MM.1S (cell line): ENCODE results near the gene OR9A4.
A peak's percentile ranks its signal among the peaks of the same experiment; 100 is the strongest.

Experiments used
- DNase-seq: peaks from one replicate; pipeline ENCODE4 v3.0.0-alpha.2; 2015
- H2AFZ ChIP-seq: fragments of 300-600 bp; sonication (generic); 2 replicates; pipeline ENCODE4 v1.6.0; 2016; ENCODE audit warnings: antibody characterized with exemption, low read length
- H3F3A ChIP-seq: fragments of 300-600 bp; sonication (generic); 2 replicates; pipeline ENCODE4 v1.6.1; 2016; ENCODE audit warnings: mild to moderate bottlenecking, antibody characterized with exemption, low read length, moderate library complexity, mixed read lengths; ENCODE audit not compliant: insufficient read depth
- H3K27ac ChIP-seq: fragments of 300-600 bp; sonication (generic); 2 replicates; pipeline ENCODE4 v1.5.1; 2016; ENCODE audit warnings: mild to moderate bottlenecking, low read length
- H3K27me3 ChIP-seq: fragments of 300-600 bp; sonication (generic); replicated peaks from 2 replicates; pipeline ENCODE4 v1.6.0; 2016; ENCODE audit warnings: low read length; ENCODE audit not compliant: insufficient read depth
- H3K36me3 ChIP-seq: fragments of 300-600 bp; sonication (generic); replicated peaks from 2 replicates; pipeline ENCODE4 v1.6.1; 2016; ENCODE audit warnings: mild to moderate bottlenecking, low read length, mixed read lengths; ENCODE audit not compliant: insufficient read depth
- H3K4me1 ChIP-seq: fragments of 300-600 bp; sonication (generic); 2 replicates; pipeline ENCODE4 v1.6.1; 2016; ENCODE audit warnings: low read length, mixed read lengths
- H3K4me2 ChIP-seq: fragments of 300-600 bp; sonication (generic); 2 replicates; pipeline ENCODE4 v1.6.0; 2016; ENCODE audit warnings: low read depth, low read length
- H3K4me3 ChIP-seq: fragments of 300-600 bp; sonication (generic); 2 replicates; pipeline ENCODE4 v1.5.1; 2016; ENCODE audit warnings: low read length, mixed read lengths
- H3K79me2 ChIP-seq: fragments of 300-600 bp; sonication (generic); 2 replicates; pipeline ENCODE4 v1.6.1; 2016; ENCODE audit warnings: mixed run types, low read length, mixed read lengths
- H3K9ac ChIP-seq: fragments of 300-600 bp; sonication (generic); 2 replicates; pipeline ENCODE4 v1.6.1; 2016; ENCODE audit warnings: low read length, mixed read lengths
- H3K9me2 ChIP-seq: fragments of 300-600 bp; sonication (generic); replicated peaks from 2 replicates; pipeline ENCODE4 v1.6.1; 2016; ENCODE audit warnings: mild to moderate bottlenecking, low read length, mixed read lengths; ENCODE audit not compliant: insufficient read depth
- H3K9me3 ChIP-seq: fragments of 300-600 bp; sonication (generic); replicated peaks from 2 replicates; pipeline ENCODE4 v1.6.1; 2016; ENCODE audit warnings: mild to moderate bottlenecking, low read length, mixed read lengths; ENCODE audit not compliant: insufficient read depth
- H4K20me1 ChIP-seq: fragments of 300-600 bp; sonication (generic); 2 replicates; pipeline ENCODE4 v1.6.1; 2016; ENCODE audit warnings: mild to moderate bottlenecking, low read length, moderate library complexity, mixed read lengths; ENCODE audit not compliant: insufficient read depth
- EZH2 ChIP-seq: fragments of 300-600 bp; sonication (generic); optimal IDR thresholded peaks from 2 replicates; pipeline ENCODE3; 2017; ENCODE audit warnings: low read depth, mild to moderate bottlenecking, antibody characterized with exemption, low read length, mixed read lengths
- EZH2phosphoT487 ChIP-seq: fragments of 300-600 bp; sonication (generic); IDR thresholded peaks from 2 replicates; pipeline ENCODE4 v1.6.1; 2018; ENCODE audit warnings: antibody characterized with exemption, low read length
- TF ChIP-seq, protein P1 (sequence below): fragments of 300-600 bp; sonication (generic); IDR thresholded peaks from 2 replicates; pipeline ENCODE4 v1.5.1; 2016; ENCODE audit warnings: antibody characterized with exemption, low read length, mixed read lengths

Gene OR9A4

DNA sequence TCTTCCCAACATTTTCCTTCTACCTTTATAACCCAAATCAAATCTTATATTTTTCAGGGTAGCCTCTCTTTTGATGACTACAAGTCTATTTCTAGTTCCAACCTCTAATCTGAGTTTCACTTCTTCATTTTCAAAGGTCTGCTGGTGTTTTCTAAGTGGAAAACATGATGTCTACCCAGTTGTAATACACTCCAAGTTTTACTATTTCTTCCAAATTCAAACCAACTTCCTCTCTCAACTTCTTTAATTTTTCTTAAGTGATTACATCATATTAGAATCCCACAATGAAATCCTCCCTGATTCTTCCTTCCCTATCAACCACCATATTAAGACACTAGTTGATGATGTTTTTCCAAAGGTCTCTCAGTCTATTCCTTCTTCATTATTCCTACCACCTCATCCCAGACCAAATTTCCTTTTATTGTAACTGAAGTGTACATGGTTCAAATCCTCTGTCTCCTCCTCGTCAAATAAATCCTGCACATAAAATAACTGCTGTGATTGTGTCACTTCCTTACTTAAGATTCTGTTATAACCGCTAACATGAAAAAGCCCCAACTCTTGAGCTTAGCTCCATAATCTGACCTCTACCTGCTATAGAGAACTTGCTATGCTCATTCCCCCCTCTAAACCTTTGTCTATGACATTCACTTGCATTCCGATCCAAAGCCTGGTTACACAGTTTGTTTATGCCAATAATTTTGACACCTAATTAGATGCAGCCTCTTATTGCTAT lies 44.7 kb downstream of the OR9A4 start:
- H3K4me2 ChIP-seq, result peak overlapping the region; percentile 1; the same call in 1 of the 2 replicates
- H3K79me2 ChIP-seq, result no peaks in the 10 kb centered on the region
- no peaks in the 10 kb centered on the region for H3F3A ChIP-seq
- no peaks in the 10 kb centered on the region for H3K36me3 ChIP-seq
- DNase-seq, result peak; percentile 49
- H3K27me3 ChIP-seq, result no peaks in the 10 kb centered on the region
- H2AFZ ChIP-seq, result no peak overlapping the region
- no peak overlapping the region for H3K4me3 ChIP-seq
- H3K9ac ChIP-seq, result no peak overlapping the region
- H3K4me1 ChIP-seq, result peaks cover 16% of the 10 kb centered on the region
- H3K27ac ChIP-seq, result peak overlapping the region; percentile 21; the same call in 1 of the 2 replicates
- TF ChIP-seq EZH2phosphoT487, result no peak
- TF ChIP-seq, protein P1, sequence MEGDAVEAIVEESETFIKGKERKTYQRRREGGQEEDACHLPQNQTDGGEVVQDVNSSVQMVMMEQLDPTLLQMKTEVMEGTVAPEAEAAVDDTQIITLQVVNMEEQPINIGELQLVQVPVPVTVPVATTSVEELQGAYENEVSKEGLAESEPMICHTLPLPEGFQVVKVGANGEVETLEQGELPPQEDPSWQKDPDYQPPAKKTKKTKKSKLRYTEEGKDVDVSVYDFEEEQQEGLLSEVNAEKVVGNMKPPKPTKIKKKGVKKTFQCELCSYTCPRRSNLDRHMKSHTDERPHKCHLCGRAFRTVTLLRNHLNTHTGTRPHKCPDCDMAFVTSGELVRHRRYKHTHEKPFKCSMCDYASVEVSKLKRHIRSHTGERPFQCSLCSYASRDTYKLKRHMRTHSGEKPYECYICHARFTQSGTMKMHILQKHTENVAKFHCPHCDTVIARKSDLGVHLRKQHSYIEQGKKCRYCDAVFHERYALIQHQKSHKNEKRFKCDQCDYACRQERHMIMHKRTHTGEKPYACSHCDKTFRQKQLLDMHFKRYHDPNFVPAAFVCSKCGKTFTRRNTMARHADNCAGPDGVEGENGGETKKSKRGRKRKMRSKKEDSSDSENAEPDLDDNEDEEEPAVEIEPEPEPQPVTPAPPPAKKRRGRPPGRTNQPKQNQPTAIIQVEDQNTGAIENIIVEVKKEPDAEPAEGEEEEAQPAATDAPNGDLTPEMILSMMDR, result no peak
- TF ChIP-seq EZH2, result no peak
- H3K9me2 ChIP-seq, result no peaks in the 10 kb centered on the region
- no peaks in the 10 kb centered on the region for H4K20me1 ChIP-seq
- no peaks in the 10 kb centered on the region for H3K9me3 ChIP-seq
